Esophagus muscularis mucosa (tissue), 4 donors: ENCODE results near the gene BEST1. TPM values are rescaled to one million over a fixed set of nuclear protein-coding genes. Genes with fewer than 3 reads are reported as not detected.

Source experiments
- DNase-seq: peaks from one replicate; pipeline ENCODE4 v3.0.0-alpha.2; 2017; ENCODE audit errors: extremely low spot score
- H3K27ac ChIP-seq, 4 donors: fragments of 200-600 bp; sonication (generic); replicated peaks in 1 of 4; 1 replicate in 3 of 4; 2 replicates in 1 of 4; pipeline ENCODE4 v1.5.1; 2016 to 2019; ENCODE audit warnings: mild to moderate bottlenecking in 1 of 4
- H3K27me3 ChIP-seq, 4 donors: fragments of 200-600 bp; sonication (generic); one replicate each; pipeline versions ENCODE4 v1.5.1 to v1.6.0; 2016 to 2019
- H3K36me3 ChIP-seq, 4 donors: fragments of 200-600 bp; sonication (generic); one replicate each; pipeline ENCODE4 v1.5.1; 2016 to 2019
- H3K4me1 ChIP-seq, 4 donors: fragments of 200-600 bp; sonication (generic); one replicate each; pipeline ENCODE4 v1.5.1; 2016 to 2019
- H3K4me3 ChIP-seq, 4 donors: fragments of 200-600 bp; sonication (generic); 1 replicate in 2 of 4; 2 replicates in 2 of 4; pipeline ENCODE4 v1.5.1; 2016 to 2019; ENCODE audit warnings: mild to moderate bottlenecking in 4 of 4, moderate library complexity in 1 of 4
- H3K9me3 ChIP-seq, 4 donors: fragments of 200-600 bp; sonication (generic); 1 replicate in 3 of 4; 2 replicates in 1 of 4; pipeline ENCODE4 v1.5.1; 2016 to 2019
- CTCF ChIP-seq, 3 experiments: fragments of 200-600 bp in 2 of 3; fragments of 450-650 bp in 1 of 3; sonication (generic) in 2 of 3; IDR thresholded peaks; one replicate each; pipeline ENCODE4 v1.5.1; 2017 to 2019; ENCODE audit warnings: antibody characterized with exemption in 3 of 3, mild to moderate bottlenecking in 2 of 3, moderate library complexity in 1 of 3
- EP300 ChIP-seq: sonication (generic); formaldehyde crosslinking; IDR thresholded peaks from one replicate; pipeline ENCODE4 v1.6.1; 2017; ENCODE audit warnings: antibody characterized with exemption
- POLR2A ChIP-seq: fragments of 450-650 bp; IDR thresholded peaks from one replicate; pipeline ENCODE4 v1.6.1; 2017; ENCODE audit warnings: antibody characterized with exemption, moderate library complexity, mild to moderate bottlenecking, low read depth
- POLR2AphosphoS5 ChIP-seq, 2 donors: sonication (generic); formaldehyde crosslinking; IDR thresholded peaks; one replicate each; pipeline ENCODE4 v1.6.1; 2017; ENCODE audit warnings: antibody characterized with exemption in 2 of 2
- WGBS: methylation state at CpG from one replicate; pipeline ENCODE4 v1.1.5; 2018; 5-methylcytosine and 5-hydroxymethylcytosine counted together
- intact Hi-C: fragments of 100-400 bp; cut with DNase I; formaldehyde crosslinking; loops from one replicate; pipeline ENCODE4 v1.15.1; 2023
- total RNA-seq, 4 donors: library from RNA; depleted of rRNA; stranded (reverse); fragments of >200 nt; gene quantifications; one replicate each; pipeline versions ENCODE4 v1.1.0 to v1.2.1, GENCODE V29; 2016

Gene BEST1
- total RNA-seq, 4 donors from 2014 or later: 2.2 to 5.0 (median 4.3) TPM

- H3K36me3 ChIP-seq: peaks cover 3 to 12% (median 9%) of the 10 kb centered on the region in 4 donors
- TF ChIP-seq POLR2AphosphoS5 (IDR thresholded peaks at IDR 0.05): no peak
- no peak for TF ChIP-seq POLR2A
- TF ChIP-seq EP300: no peak
- TF ChIP-seq CTCF (IDR thresholded peaks at IDR 0.05): no peak
- H3K9me3 ChIP-seq: no peaks in the 10 kb centered on the region
- H3K27ac ChIP-seq: peak overlapping the region; percentile 23 to 57 (median 32)
- no peaks in the 10 kb centered on the region for H3K27me3 ChIP-seq
- 65% methylated on average over 8 of the region's 17 CpGs for WGBS
- H3K4me3 ChIP-seq: no peak overlapping the region
- intact Hi-C loops: no loop called here
- H3K4me1 ChIP-seq: peaks cover 15 to 88% (median 84%) of the 10 kb centered on the region in 4 donors
- DNase-seq: no peak
Observed at GRCh38 chr11:61911701-61912529, 38.2 kb upstream of the BEST1 start.

GRCh38 chr11:61912530-61912898 is 37.6 kb upstream of the BEST1 start:
- TF ChIP-seq EP300: no peak
- TF ChIP-seq CTCF (IDR thresholded peaks at IDR 0.05): no peak
- peak in 1 of 2 donors; percentile 21 for TF ChIP-seq POLR2AphosphoS5 (IDR thresholded peaks at IDR 0.05)
- no peak for TF ChIP-seq POLR2A
- intact Hi-C loops: no loop called here
- no peaks in the 10 kb centered on the region for H3K27me3 ChIP-seq
- peaks cover 0 to 6% (median 3%) of the 10 kb centered on the region in 4 donors for H3K36me3 ChIP-seq
- H3K9me3 ChIP-seq: no peaks in the 10 kb centered on the region
- no peak for DNase-seq
- H3K4me1 ChIP-seq: peaks cover 16 to 94% (median 87%) of the 10 kb centered on the region in 4 donors
- H3K4me3 ChIP-seq: no peak overlapping the region
- H3K27ac ChIP-seq: peak overlapping the region; percentile 23 to 57 (median 32)
- 92% methylated on average over 6 of the region's 6 CpGs for WGBS

- Histone ChIP-seq H3K27ac (peak overlapping the region; percentile 7 to 51 (median 16)), H3K27me3 (no peaks in the 10 kb centered on the region), H3K4me3 (no peak overlapping the region), H3K9me3 (no peaks in the 10 kb centered on the region), H3K4me1 (peaks cover 21 to 96% (median 90%) of the 10 kb centered on the region in 4 donors), H3K36me3 (no peaks in the 10 kb centered on the region)
- DNase-seq: no peak
- intact Hi-C loops: no loop called here
- 81% methylated on average over 17 of the region's 18 CpGs for WGBS
- TF ChIP-seq EP300: no peak
- TF ChIP-seq POLR2AphosphoS5 (IDR thresholded peaks at IDR 0.05): no peak
- no peak for TF ChIP-seq POLR2A
- TF ChIP-seq CTCF (IDR thresholded peaks at IDR 0.05): no peak
Observed at GRCh38 chr11:61912991-61913698, 37.0 kb upstream of the BEST1 start.

- intact Hi-C loops: no loop called here
- Histone ChIP-seq H3K9me3 (no peaks in the 10 kb centered on the region), H3K27ac (peak overlapping the region in 2 of 4 donors; percentile 19 to 51), H3K4me3 (no peak overlapping the region), H3K27me3 (no peaks in the 10 kb centered on the region), H3K4me1 (peaks cover 26 to 97% (median 90%) of the 10 kb centered on the region in 4 donors), H3K36me3 (no peaks in the 10 kb centered on the region)
- DNase-seq: no peak
- no peak for TF ChIP-seq CTCF (IDR thresholded peaks at IDR 0.05)
- no peak for TF ChIP-seq POLR2AphosphoS5 (IDR thresholded peaks at IDR 0.05)
- 72% methylated on average over 3 of the region's 8 CpGs for WGBS
Observed at GRCh38 chr11:61913699-61914395, 36.3 kb upstream of the BEST1 start.
